ENCODE results near the gene ESYT3. TPM values are rescaled to one million over a fixed set of nuclear protein-coding genes. Genes with fewer than 3 reads are reported as not detected.

Gene ESYT3
- total and polyA plus RNA-seq, 2 of the 8 experiments (the other 6 are each of a cell fraction or from before 2014, with no cell fraction given) = 4.4 to 7.3 TPM

DNA sequence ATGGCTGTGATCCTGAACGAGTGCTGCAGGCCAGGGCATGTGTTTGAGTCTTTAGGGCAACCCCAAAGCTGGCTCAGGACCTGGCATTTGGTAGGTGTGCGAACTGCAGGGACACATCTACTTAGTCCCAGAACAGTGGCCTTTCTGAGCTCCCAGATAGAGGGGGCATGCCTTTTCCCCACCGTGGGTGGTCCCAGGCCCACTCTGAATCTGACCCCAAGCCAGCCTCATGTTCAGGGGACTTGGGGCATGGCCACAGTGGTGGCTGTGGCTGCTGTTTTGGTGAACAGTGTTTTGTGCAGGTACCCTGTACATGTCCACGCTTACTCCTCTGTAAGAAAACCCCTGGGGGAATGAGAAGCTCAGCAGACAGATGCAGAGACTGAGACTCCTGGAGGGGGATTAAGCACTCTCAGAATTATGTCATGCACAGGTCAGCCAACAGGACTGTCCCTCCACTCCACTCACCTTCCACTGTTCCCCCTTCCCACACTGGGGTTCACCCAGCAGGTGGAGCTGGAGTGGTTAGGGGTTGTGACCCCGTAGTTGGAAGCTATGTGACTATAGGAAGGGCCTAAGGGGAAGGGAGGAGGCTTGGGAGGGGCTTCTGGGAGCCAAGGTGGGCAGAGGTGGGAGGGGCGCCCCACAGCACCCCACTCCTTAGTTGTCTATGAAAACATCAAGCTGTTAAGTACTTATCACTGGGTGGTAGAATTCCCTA, 16.4 kb downstream of the ESYT3 start:
- H3K23me2 ChIP-seq (ENCODE audit: low read depth, low read length) = no peaks in the 10 kb centered on the region; the same call in 1 of the 2 replicates
- H3K4me1 ChIP-seq (replicated peaks in 1 of 4; ENCODE audit: control insufficient read depth in 3 of 4, insufficient read depth in 4 of 4, low read length in 3 of 4) = peaks cover 0 to 10% (median 5%) of the 10 kb centered on the region in 4 experiments; a peak in 5 of 7 replicates
- no peak overlapping the region for H2BK15ac ChIP-seq (ENCODE audit: low read length)
- H3K56ac ChIP-seq (replicated peaks; ENCODE audit: insufficient read length, low read depth, low read length) = no peak overlapping the region
- H4K91ac ChIP-seq (replicated peaks; ENCODE audit: insufficient read length, low read length) = no peak overlapping the region
- H3K36me3 ChIP-seq (ENCODE audit: control insufficient read depth in 2 of 4, insufficient read depth in 4 of 4, low read length in 3 of 4) = no peaks in the 10 kb centered on the region
- H3K27ac ChIP-seq (ENCODE audit: low read depth, low read length) = no peak overlapping the region
- no peak overlapping the region for H2BK5ac ChIP-seq (ENCODE audit: low read depth, low read length)
- no peak overlapping the region for H3K14ac ChIP-seq (ENCODE audit: insufficient read length)
- H3K23ac ChIP-seq (ENCODE audit: insufficient read length) = no peak overlapping the region
- ChIA-PET CTCF (ENCODE audit: partially characterized antibody) (interaction anchor here (0.5 to 2.4 kb wide), 11 partner anchors 9 to 472 kb away, joined by 3 to 10 read pairs (median 4); partner anchors contain the start of gene ESYT3), POLR2A (ENCODE audit: partially characterized antibody) (interaction anchor here (1.3 kb wide), 2 partner anchors 8 to 24 kb away, joined by 3 to 4 read pairs; no protein-coding TSS in a partner anchor)
- no peak overlapping the region for H2AK5ac ChIP-seq (ENCODE audit: low read depth, low read length)
- no peak overlapping the region for H3K4me2 ChIP-seq (ENCODE audit: insufficient read depth in 1 of 2, low read depth in 2 of 2, low read length in 2 of 2)
- H2BK12ac ChIP-seq (ENCODE audit: low read depth, low read length) = no peak overlapping the region
- no peak overlapping the region for H2AFZ ChIP-seq (ENCODE audit: low read length)
- H2BK120ac ChIP-seq (replicated peaks; ENCODE audit: low read depth, low read length) = no peak overlapping the region
- no peak overlapping the region for H3K9ac ChIP-seq (replicated peaks in 1 of 4; ENCODE audit: extremely low read depth in 1 of 4, low read depth in 3 of 4, low read length in 3 of 4)
- H3K27me3 ChIP-seq (replicated peaks in 1 of 4; ENCODE audit: control insufficient read depth in 3 of 4, extremely low read depth in 1 of 4, insufficient read depth in 3 of 4, low read length in 3 of 4) = no peaks in the 10 kb centered on the region
- no peak for TF ChIP-seq GTF2F1 (IDR thresholded peaks at IDR 0.05; ENCODE audit: borderline replicate concordance, low read depth, low read length)
- no peak for TF ChIP-seq SP2 (IDR thresholded peaks at IDR 0.05; ENCODE audit: low read length)
- H2BK20ac ChIP-seq (ENCODE audit: low read length) = no peak overlapping the region
- H3K79me2 ChIP-seq (ENCODE audit: control insufficient read depth in 1 of 2, insufficient read depth in 2 of 2, low read length in 2 of 2) = no peaks in the 10 kb centered on the region
- FAIRE-seq = no peak
- no peak for DNase-seq (ENCODE audit: low read depth in 1 of 2, low spot score in 2 of 2)
- H3K4me3 ChIP-seq (ENCODE audit: extremely low read depth in 1 of 4, insufficient read depth in 2 of 4, low read depth in 3 of 4, low read length in 4 of 4) = no peak overlapping the region
- H3K4ac ChIP-seq (replicated peaks; ENCODE audit: insufficient read length, low read depth, low read length) = no peak overlapping the region
- no peaks in the 10 kb centered on the region for H3K79me1 ChIP-seq (ENCODE audit: low read depth, low read length)
- no peak overlapping the region for H4K5ac ChIP-seq (ENCODE audit: insufficient read length, low read depth, low read length)
- WGBS, 2 experiments (ENCODE audit: extremely low coverage in 1 of 2, insufficient coverage in 1 of 2, insufficient read length in 1 of 2, insufficient replicate concordance in 2 of 2, low coverage in 1 of 2, low lambda C conversion rate in 2 of 2, missing lambda C conversion rate in 1 of 2) = 93% methylated on average over 6 of the region's 6 CpGs; no CpG with 5 or more reads in 1 of the 2 experiments
- no peak overlapping the region for H4K8ac ChIP-seq (ENCODE audit: extremely low read depth, insufficient read depth, low read length)
- H4K20me1 ChIP-seq (replicated peaks in 1 of 2; ENCODE audit: control insufficient read depth in 1 of 2, insufficient read depth in 2 of 2, low read length in 2 of 2) = peaks cover 0 to 2% of the 10 kb centered on the region in 2 experiments
- H3K18ac ChIP-seq (ENCODE audit: extremely low read depth, low read length) = no peak overlapping the region
- peaks cover 0 to 3% of the 10 kb centered on the region in 2 experiments; a peak in 1 of 4 replicates for H3K9me3 ChIP-seq (ENCODE audit: insufficient read depth in 2 of 2, low read depth in 1 of 2, low read length in 1 of 2)

All from H1 (cell line).